HEK293 (cell line): ENCODE measurements around the gene PZP.

Experiments used
- CTCF ChIP-seq: fragments of 450-650 bp; formaldehyde crosslinking; IDR thresholded peaks from 2 replicates; pipeline ENCODE4 v1.5.1; 2016; ENCODE audit warnings: missing biosample characterization, missing genetic modification characterization
- ZNF274 ChIP-seq, 2 experiments: fragments of 200-500 bp in 1 of 2; fragments of 450-650 bp in 1 of 2; sonication (Bioruptor generic) in 1 of 2; formaldehyde crosslinking in 1 of 2; IDR thresholded peaks; 2 replicates each; pipeline versions ENCODE4 v1.5.1 to v1.6.1; 2014 to 2016; ENCODE audit warnings: borderline replicate concordance in 1 of 2, inconsistent platforms in 1 of 2, low read length in 1 of 2, missing biosample characterization in 1 of 2, missing genetic modification characterization in 1 of 2
- ZNF670 ChIP-seq: fragments of 450-650 bp; formaldehyde crosslinking; IDR thresholded peaks from 2 replicates; pipeline ENCODE4 v1.5.1; 2016; ENCODE audit warnings: missing biosample characterization, missing genetic modification characterization, low read depth
- ZNF777 ChIP-seq: fragments of 450-650 bp; formaldehyde crosslinking; IDR thresholded peaks from 2 replicates; pipeline ENCODE4 v1.5.1; 2017; ENCODE audit warnings: missing biosample characterization, missing genetic modification characterization, borderline replicate concordance

- TF ChIP-seq CTCF (tag by site-specific recombination): no peak
- no peak for TF ChIP-seq ZNF274 (IDR thresholded peaks at IDR 0.05; ENCODE audit: low read length)
- TF ChIP-seq ZNF274 (tag by site-specific recombination; IDR thresholded peaks at IDR 0.05; ENCODE audit: borderline replicate concordance): no peak
- no peak for TF ChIP-seq ZNF777
- TF ChIP-seq ZNF670 (tag by site-specific recombination): no peak
Observed at GRCh38 chr12:9143137-9143536, 65.1 kb downstream of the PZP start.
